H9 (cell line): ENCODE measurements around the gene MRTFA. TPM values are rescaled to one million over a fixed set of nuclear protein-coding genes. Genes with fewer than 3 reads are reported as not detected.

Experiments used
- DNase-seq: peaks from one replicate; pipeline ENCODE4 v3.0.0-alpha.2; 2017
- H2AFZ ChIP-seq: one replicate; pipeline ENCODE4 v1.6.1; 2013; ENCODE audit warnings: mild to moderate bottlenecking, low read length, control low read depth, moderate library complexity
- H2AK5ac ChIP-seq: 2 replicates; pipeline ENCODE4 v1.6.1; 2013; ENCODE audit warnings: low read length, control low read depth, mixed read lengths; ENCODE audit not compliant: insufficient read length
- H2BK120ac ChIP-seq: one replicate; pipeline ENCODE4 v1.6.1; 2013; ENCODE audit warnings: low read depth, mild to moderate bottlenecking, low read length, control low read depth, inconsistent platforms; ENCODE audit not compliant: poor library complexity, severe bottlenecking
- H2BK12ac ChIP-seq: 2 replicates; pipeline ENCODE4 v1.6.1; 2013; ENCODE audit warnings: low read length, control low read depth, mixed read lengths, low read depth; ENCODE audit not compliant: insufficient read length
- H2BK15ac ChIP-seq: 2 replicates; pipeline ENCODE4 v1.6.1; 2013; ENCODE audit warnings: low read depth, low read length, control low read depth
- H2BK20ac ChIP-seq: one replicate; pipeline ENCODE4 v1.6.1; 2013; ENCODE audit warnings: low read depth, mild to moderate bottlenecking, low read length, control low read depth, inconsistent platforms; ENCODE audit not compliant: poor library complexity, severe bottlenecking
- H2BK5ac ChIP-seq: 2 replicates; pipeline ENCODE4 v1.6.1; 2013; ENCODE audit warnings: low read length, control low read depth, mixed read lengths; ENCODE audit not compliant: insufficient read length
- H3K14ac ChIP-seq: 2 replicates; pipeline ENCODE4 v1.6.1; 2013; ENCODE audit warnings: low read length, control low read depth; ENCODE audit not compliant: insufficient read depth
- H3K18ac ChIP-seq: 2 replicates; pipeline ENCODE4 v1.6.1; 2013; ENCODE audit warnings: low read depth, mild to moderate bottlenecking, mixed read lengths, low read length, control low read depth; ENCODE audit not compliant: insufficient read length
- H3K23ac ChIP-seq: 2 replicates; pipeline ENCODE4 v1.6.1; 2013; ENCODE audit warnings: low read length, control low read depth, mixed read lengths, low read depth; ENCODE audit not compliant: insufficient read length
- H3K23me2 ChIP-seq: 2 replicates; pipeline ENCODE4 v1.6.1; 2013; ENCODE audit warnings: low read depth, mild to moderate bottlenecking, mixed read lengths, low read length, control low read depth; ENCODE audit not compliant: insufficient read length, poor library complexity, severe bottlenecking
- H3K27ac ChIP-seq: 2 replicates; pipeline ENCODE4 v1.5.1; 2013; ENCODE audit warnings: low read length, control low read depth, mixed read lengths, low read depth; ENCODE audit not compliant: insufficient read length
- H3K27me3 ChIP-seq: 2 replicates; pipeline ENCODE4 v1.6.1; 2013; ENCODE audit warnings: low read length, control low read depth, inconsistent platforms; ENCODE audit not compliant: insufficient read depth
- H3K4ac ChIP-seq: 2 replicates; pipeline ENCODE4 v1.6.1; 2013; ENCODE audit warnings: low read depth, mild to moderate bottlenecking, control low read depth, inconsistent platforms, low read length, moderate library complexity
- H3K4me1 ChIP-seq: 2 replicates; pipeline ENCODE4 v1.6.1; 2013; ENCODE audit warnings: low read length, control low read depth, inconsistent platforms; ENCODE audit not compliant: insufficient read depth
- H3K4me2 ChIP-seq: 2 replicates; pipeline ENCODE4 v1.6.1; 2013; ENCODE audit warnings: low read length, control low read depth, mixed read lengths; ENCODE audit not compliant: insufficient read length, insufficient read depth
- H3K56ac ChIP-seq: 2 replicates; pipeline ENCODE4 v1.6.1; 2013; ENCODE audit warnings: low read depth, mild to moderate bottlenecking, mixed read lengths, low read length, control low read depth; ENCODE audit not compliant: insufficient read length
- H3K79me1 ChIP-seq: 2 replicates; pipeline ENCODE4 v1.6.1; 2013; ENCODE audit warnings: low read depth, mild to moderate bottlenecking, moderate library complexity, low read length, control low read depth, inconsistent platforms; ENCODE audit not compliant: insufficient read depth, poor library complexity, severe bottlenecking
- H3K79me2 ChIP-seq: 2 replicates; pipeline ENCODE4 v1.6.1; 2013; ENCODE audit warnings: low read length, control low read depth, inconsistent platforms; ENCODE audit not compliant: insufficient read depth
- H3K9ac ChIP-seq: 2 replicates; pipeline ENCODE4 v1.6.1; 2013; ENCODE audit warnings: low read length, control low read depth, mixed read lengths; ENCODE audit not compliant: insufficient read length; ENCODE audit errors: extremely low read depth
- H3K9me3 ChIP-seq: one replicate; pipeline ENCODE4 v1.6.1; 2013; ENCODE audit warnings: low read depth, low read length, inconsistent platforms; ENCODE audit not compliant: control insufficient read depth
- H3T11ph ChIP-seq: one replicate; pipeline ENCODE4 v1.6.1; 2013; ENCODE audit warnings: mild to moderate bottlenecking, low read length, control low read depth, inconsistent platforms
- H4K20me1 ChIP-seq: one replicate; pipeline ENCODE4 v1.6.1; 2013; ENCODE audit not compliant: control insufficient read depth, insufficient read length, insufficient read depth
- H4K5ac ChIP-seq: 2 replicates; pipeline ENCODE4 v1.6.1; 2013; ENCODE audit warnings: low read depth, mild to moderate bottlenecking, mixed read lengths, low read length, control low read depth; ENCODE audit not compliant: insufficient read length
- H4K8ac ChIP-seq: replicated peaks from 2 replicates; pipeline ENCODE4 v1.6.1; 2013; ENCODE audit warnings: low read length, control low read depth, mixed read lengths, low read depth; ENCODE audit not compliant: insufficient read length
- H4K91ac ChIP-seq: 2 replicates; pipeline ENCODE4 v1.6.1; 2013; ENCODE audit warnings: low read depth, mild to moderate bottlenecking, moderate library complexity, mixed read lengths, low read length, control low read depth; ENCODE audit not compliant: insufficient read length
- H3K27ac Mint-ChIP-seq, 3 experiments: 2 replicates in 2 of 3; 3 replicates in 1 of 3; pipeline ENCODE4 v1.8.0; 2020 to 2021; ENCODE audit warnings: mixed read lengths in 3 of 3, mild to moderate bottlenecking in 1 of 3, moderate library complexity in 1 of 3
- H3K27me3 Mint-ChIP-seq: 2 replicates; pipeline ENCODE4 v1.8.0; 2021; ENCODE audit warnings: low read depth, mild to moderate bottlenecking, moderate library complexity, mixed read lengths
- H3K36me3 Mint-ChIP-seq, 3 experiments: 2 replicates in 2 of 3; 3 replicates in 1 of 3; pipeline ENCODE4 v1.8.0; 2020 to 2021; ENCODE audit warnings: low read depth in 3 of 3, mixed read lengths in 3 of 3; ENCODE audit not compliant: insufficient read depth in 1 of 3
- H3K4me1 Mint-ChIP-seq, 2 experiments: 2 replicates each; pipeline ENCODE4 v1.8.0; 2020; ENCODE audit warnings: mixed read lengths in 2 of 2
- H3K4me3 Mint-ChIP-seq, 2 experiments: 2 replicates in 1 of 2; 3 replicates in 1 of 2; pipeline ENCODE4 v1.8.0; 2020 to 2021; ENCODE audit warnings: mild to moderate bottlenecking in 2 of 2, mixed read lengths in 2 of 2, moderate library complexity in 1 of 2
- H3K9me3 Mint-ChIP-seq, 2 experiments: 2 replicates in 1 of 2; 3 replicates in 1 of 2; pipeline ENCODE4 v1.8.0; 2020; ENCODE audit warnings: mild to moderate bottlenecking in 2 of 2, mixed read lengths in 2 of 2, moderate library complexity in 1 of 2
- CTCF ChIP-seq: fragments of 200-600 bp; sonication (generic); conservative IDR thresholded peaks from 3 replicates; pipeline ENCODE4 v1.8.0; 2021; ENCODE audit warnings: antibody characterized with exemption, mild to moderate bottlenecking
- WGBS: extraction: QIAGEN DNeasy Blood & Tissue Kit; methylation state at CpG from one replicate; pipeline ENCODE4 v1.1.7; 2013; ENCODE audit warnings: missing lambda C conversion rate, low lambda C conversion rate, mixed read lengths; ENCODE audit not compliant: insufficient read length; ENCODE audit errors: extremely low coverage; 5-methylcytosine and 5-hydroxymethylcytosine counted together
- total RNA-seq: library from RNA; stranded (reverse); gene quantifications from 2 replicates; pipeline ENCODE4 v1.2.1, GENCODE V29; 2021

The MRTFA gene
- total RNA-seq, 1 experiment from 2014 or later, result 38.1 TPM

- Histone ChIP-seq H3K4me1 (no peaks in the 10 kb centered on the region), H3K56ac (no peak overlapping the region), H2BK120ac (no peak overlapping the region), H3K79me1 (peaks cover 6% of the 10 kb centered on the region), H3K23me2 (peaks cover under 1% of the 10 kb centered on the region), H2AFZ (no peak overlapping the region), H3T11ph (no peak overlapping the region), H3K14ac (no peak overlapping the region), H3K79me2 (no peaks in the 10 kb centered on the region; the same call in 1 of the 2 replicates), H3K27me3 (no peaks in the 10 kb centered on the region), H4K8ac (no peak overlapping the region), H2BK5ac (no peak overlapping the region), H2BK20ac (no peak overlapping the region), H3K27ac (no peak overlapping the region), H4K91ac (no peak overlapping the region), H3K4ac (no peak overlapping the region), H2BK12ac (no peak overlapping the region), H4K20me1 (no peaks in the 10 kb centered on the region), H2AK5ac (no peak overlapping the region), H4K5ac (no peak overlapping the region), H3K23ac (no peak overlapping the region), H3K18ac (no peak overlapping the region), H2BK15ac (no peak overlapping the region), H3K9ac (no peak overlapping the region), H3K9me3 (no peaks in the 10 kb centered on the region), H3K4me2 (no peak overlapping the region)
- WGBS, result no CpG with 5 or more reads among the region's 5 CpGs
- peak overlapping the region in 1 of 3 experiments; percentile 46; a peak in 1 of 7 replicates for H3K27ac Mint-ChIP-seq
- H3K36me3 Mint-ChIP-seq, result peaks cover 0 to 26% (median 19%) of the 10 kb centered on the region in 3 experiments; a peak in 6 of 7 replicates
- DNase-seq, result no peak
- no peaks in the 10 kb centered on the region for H3K27me3 Mint-ChIP-seq
- no peak for TF ChIP-seq CTCF
- no peak overlapping the region for H3K4me3 Mint-ChIP-seq
- no peaks in the 10 kb centered on the region for H3K9me3 Mint-ChIP-seq
- peaks cover 4 to 5% of the 10 kb centered on the region in 2 experiments for H3K4me1 Mint-ChIP-seq
Observed at GRCh38 chr22:40376149-40376548, 260.4 kb downstream of the MRTFA start.
